Endothelial cell of umbilical vein (primary cell): ENCODE results near the gene SUPT20HL1. TPM values are rescaled to one million over a fixed set of nuclear protein-coding genes. Genes with fewer than 3 reads are reported as not detected.
"Not testable (repeated sequence)": the region's sequence is repeated elsewhere in the genome, so short reads cannot be mapped to it uniquely, and the experiment has no call there.

ENCODE experiments used
- BruUV-seq: library from RNA; stranded (reverse); fragments of 400-500 nt; replicated peaks from 2 replicates; lab custom pipeline; 2021; lab: Mats Ljungman, UMichigan
- CTCF ChIA-PET: fragments of 300-600, 350-600 bp; sonication (Branson Sonifier 250); formaldehyde crosslinking; loops from one replicate; lab custom pipeline; 2021; ENCODE audit warnings: antibody characterized with exemption, inconsistent platforms; lab: Charles Lee
- POLR2A ChIA-PET: fragments of 300-600, 350-600 bp; sonication (Branson Sonifier 250); formaldehyde crosslinking; loops from one replicate; lab custom pipeline; 2021; ENCODE audit warnings: antibody characterized with exemption, inconsistent platforms; lab: Charles Lee
- DNase-seq: peaks from one replicate; pipeline ENCODE4 v3.0.0-alpha.2; 2011; ENCODE audit warnings: low read depth, low spot score
- FAIRE-seq: peaks from 2 replicates; lab custom pipeline; 2011; peaks lifted over from hg19 to GRCh38; lab: Jason Lieb, UNC
- H2AFZ ChIP-seq: 2 replicates; pipeline ENCODE4 v1.6.0; 2012; ENCODE audit warnings: low read depth, low read length, control low read depth, inconsistent platforms
- H3K27ac ChIP-seq: 2 replicates; pipeline ENCODE4 v1.5.1; 2011; ENCODE audit warnings: low read depth, mild to moderate bottlenecking, control low read depth, low read length, moderate library complexity; ENCODE audit not compliant: insufficient read depth
- H3K27me3 ChIP-seq, 2 experiments: 2 replicates each; pipeline versions ENCODE4 v1.6.0 to v1.6.1; 2011; ENCODE audit warnings: low read length in 2 of 2, mixed read lengths in 1 of 2; ENCODE audit not compliant: control insufficient read depth in 2 of 2, insufficient read depth in 2 of 2
- H3K36me3 ChIP-seq, 2 experiments: 2 replicates in 1 of 2; 3 replicates in 1 of 2; pipeline ENCODE4 v1.5.1; 2011; ENCODE audit warnings: low read length in 2 of 2, mild to moderate bottlenecking in 1 of 2, moderate library complexity in 1 of 2; ENCODE audit not compliant: control insufficient read depth in 2 of 2, insufficient read depth in 2 of 2; ENCODE audit errors: extremely low read depth in 1 of 2
- H3K4me1 ChIP-seq: 3 replicates; pipeline ENCODE4 v1.5.1; 2011; ENCODE audit warnings: mild to moderate bottlenecking, low read length; ENCODE audit not compliant: control insufficient read depth, insufficient read depth; ENCODE audit errors: extremely low read depth
- H3K4me2 ChIP-seq: 2 replicates; pipeline ENCODE4 v1.6.1; 2011; ENCODE audit warnings: low read length, control low read depth, mixed read lengths; ENCODE audit not compliant: insufficient read depth
- H3K4me3 ChIP-seq, 3 experiments: fragments of 200-600 bp in 1 of 3; sonication (generic), shearing (Covaris generic) in 1 of 3; replicated peaks in 1 of 3; 2 replicates each; pipeline ENCODE4 v1.5.1; 2011 to 2016; ENCODE audit warnings: control low read depth in 3 of 3, low read length in 3 of 3, mild to moderate bottlenecking in 2 of 3, inconsistent platforms in 1 of 3, low read depth in 1 of 3, moderate library complexity in 1 of 3; ENCODE audit not compliant: insufficient read depth in 1 of 3
- H3K79me2 ChIP-seq: 2 replicates; pipeline ENCODE4 v1.6.0; 2012; ENCODE audit warnings: low read length, inconsistent platforms; ENCODE audit not compliant: control insufficient read depth, insufficient read depth
- H3K9ac ChIP-seq: replicated peaks from 2 replicates; pipeline ENCODE3; 2011; ENCODE audit warnings: low read length, control low read depth; ENCODE audit not compliant: insufficient read depth; ENCODE audit errors: extremely low read depth
- H3K9me1 ChIP-seq: replicated peaks from 3 replicates; pipeline ENCODE4 v1.6.0; 2011; ENCODE audit warnings: mild to moderate bottlenecking, low read length; ENCODE audit not compliant: control insufficient read depth, insufficient read depth; ENCODE audit errors: extremely low read depth
- H3K9me3 ChIP-seq: replicated peaks from 2 replicates; pipeline ENCODE4 v1.5.1; 2012; ENCODE audit warnings: low read length, inconsistent platforms; ENCODE audit not compliant: control insufficient read depth, insufficient read depth
- H4K20me1 ChIP-seq: replicated peaks from 2 replicates; pipeline ENCODE3; 2011; ENCODE audit warnings: mild to moderate bottlenecking, low read length; ENCODE audit not compliant: control insufficient read depth, insufficient read depth; ENCODE audit errors: extremely low read depth
- EZH2 ChIP-seq: IDR thresholded peaks from 2 replicates; pipeline ENCODE4 v1.6.1; 2012; ENCODE audit warnings: borderline replicate concordance, low read depth, mild to moderate bottlenecking, moderate library complexity, low read length, inconsistent platforms; ENCODE audit not compliant: severe bottlenecking
- FOS ChIP-seq: IDR thresholded peaks from 2 replicates; pipeline ENCODE4 v1.6.1; 2011; ENCODE audit warnings: mild to moderate bottlenecking, low read length, moderate library complexity, borderline replicate concordance; ENCODE audit not compliant: insufficient read depth
- GATA2 ChIP-seq: IDR thresholded peaks from 2 replicates; pipeline ENCODE4 v1.7.0; 2011; ENCODE audit warnings: low read depth, mild to moderate bottlenecking, moderate library complexity, mixed read lengths, low read length; ENCODE audit not compliant: insufficient read length, insufficient read depth
- JUN ChIP-seq: IDR thresholded peaks from 2 replicates; pipeline ENCODE4 v1.6.1; 2011; ENCODE audit warnings: borderline replicate concordance, low read depth; ENCODE audit not compliant: insufficient read length, insufficient read depth
- MYC ChIP-seq: IDR thresholded peaks from one replicate; pipeline ENCODE4 v1.6.1; 2011; ENCODE audit warnings: mild to moderate bottlenecking, low read depth, low read length
- POLR2A ChIP-seq: IDR thresholded peaks from 2 replicates; pipeline ENCODE4 v1.6.1; 2012; ENCODE audit warnings: low read depth, mild to moderate bottlenecking, control low read depth, low read length
- POLR2AphosphoS5 ChIP-seq: IDR thresholded peaks from 2 replicates; pipeline ENCODE4 v1.6.1; 2012; ENCODE audit warnings: low read depth, mild to moderate bottlenecking, control low read depth, low read length, moderate library complexity; ENCODE audit not compliant: insufficient read depth
- dilution Hi-C: fragments of 300-500 bp; cut with MboI; formaldehyde crosslinking; loops from one replicate; pipeline ENCODE4 v1.15.0; 2019; ENCODE audit warnings: low sequenced_read_pairs; ENCODE audit not compliant: extremely low pct_ligation_motif_present
- intact Hi-C: fragments of 100-400 bp; cut with micrococcal nuclease; formaldehyde crosslinking; loops from one replicate; pipeline ENCODE4 v1.10.0; 2022
- polyA plus RNA-seq, 4 experiments: library from polyadenylated mRNA; depleted of rRNA in 3 of 4; stranded (reverse) in 3 of 4; unstranded in 1 of 4; fragments of >200 nt; gene quantifications; 2 replicates each; pipeline versions ENCODE4 v1.2.1 to v1.2.3, GENCODE V29; 2011 to 2012; ENCODE audit warnings: missing spikeins in 1 of 4
- total RNA-seq: library from RNA; stranded (reverse); gene quantifications from 2 replicates; pipeline ENCODE4 v1.2.3, GENCODE V29; 2021
- TF ChIP-seq, protein P1 (sequence below), 2 donors: IDR thresholded peaks; 1 replicate in 1 of 2; 2 replicates in 1 of 2; pipeline ENCODE4 v1.5.1; 2011; ENCODE audit warnings: low read length in 2 of 2, mild to moderate bottlenecking in 2 of 2, moderate library complexity in 2 of 2, control low read depth in 1 of 2, inconsistent platforms in 1 of 2, low read depth in 1 of 2; ENCODE audit not compliant: insufficient read depth in 1 of 2; ENCODE audit errors: extremely low read depth in 1 of 2
- TF ChIP-seq, protein P2 (sequence below): IDR thresholded peaks from 2 replicates; pipeline ENCODE4 v1.6.1; 2011; ENCODE audit not compliant: insufficient read depth, insufficient read length

Gene SUPT20HL1
- total and polyA plus RNA-seq, 2 donors (not counting 3 experiments of a cell fraction or from before 2014, with no cell fraction given), result not detected

DNA sequence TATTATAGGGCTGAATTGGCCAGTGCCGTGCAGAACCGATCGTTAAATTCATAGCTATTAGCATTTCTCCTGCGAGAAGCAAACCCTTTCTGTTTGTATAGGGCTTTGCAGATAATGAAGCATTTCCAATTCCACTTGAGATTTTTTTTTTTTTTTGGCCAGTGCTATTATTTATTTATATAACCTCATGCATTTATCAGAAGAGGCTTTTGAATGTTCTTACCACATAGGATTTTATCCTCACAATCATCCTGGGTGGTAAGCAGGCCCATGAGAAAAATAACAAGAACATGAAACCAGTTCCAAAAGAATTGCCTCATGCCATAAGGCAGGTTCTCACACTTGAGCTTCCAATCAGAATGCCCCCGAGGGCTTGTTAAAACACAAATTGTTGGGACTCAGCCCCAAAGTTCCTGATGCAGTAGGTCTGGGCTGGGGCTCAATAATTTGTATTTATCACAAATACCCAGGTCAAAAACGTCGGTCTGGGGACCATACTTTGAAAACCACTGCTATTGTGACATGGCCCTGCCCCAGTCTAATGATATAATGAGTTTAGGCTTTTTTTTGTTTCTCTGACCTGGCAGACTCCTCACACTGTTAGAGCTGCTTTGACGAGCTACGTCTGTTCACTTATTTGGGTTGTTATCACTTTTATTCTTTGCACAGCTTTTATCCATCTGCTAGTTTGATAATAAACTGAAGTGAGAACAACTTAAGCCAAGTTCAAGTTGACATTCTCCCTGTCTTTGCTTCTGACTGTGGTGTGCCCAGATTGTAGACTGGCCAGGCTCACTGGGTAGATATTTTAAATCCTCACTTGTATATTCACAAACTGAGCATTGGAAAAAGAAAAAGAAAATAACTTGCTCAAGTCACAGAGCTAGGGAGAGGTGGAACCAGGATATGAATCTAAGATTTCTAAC, 20.1 kb downstream of the SUPT20HL1 start:
- no peaks in the 10 kb centered on the region for H3K36me3 ChIP-seq
- H3K27ac ChIP-seq, result no peak overlapping the region
- no peak overlapping the region for H3K9ac ChIP-seq
- FAIRE-seq, result no peak
- H3K4me3 ChIP-seq, result no peak overlapping the region
- TF ChIP-seq MYC, result no peak
- TF ChIP-seq GATA2, result no peak
- TF ChIP-seq, protein P1, sequence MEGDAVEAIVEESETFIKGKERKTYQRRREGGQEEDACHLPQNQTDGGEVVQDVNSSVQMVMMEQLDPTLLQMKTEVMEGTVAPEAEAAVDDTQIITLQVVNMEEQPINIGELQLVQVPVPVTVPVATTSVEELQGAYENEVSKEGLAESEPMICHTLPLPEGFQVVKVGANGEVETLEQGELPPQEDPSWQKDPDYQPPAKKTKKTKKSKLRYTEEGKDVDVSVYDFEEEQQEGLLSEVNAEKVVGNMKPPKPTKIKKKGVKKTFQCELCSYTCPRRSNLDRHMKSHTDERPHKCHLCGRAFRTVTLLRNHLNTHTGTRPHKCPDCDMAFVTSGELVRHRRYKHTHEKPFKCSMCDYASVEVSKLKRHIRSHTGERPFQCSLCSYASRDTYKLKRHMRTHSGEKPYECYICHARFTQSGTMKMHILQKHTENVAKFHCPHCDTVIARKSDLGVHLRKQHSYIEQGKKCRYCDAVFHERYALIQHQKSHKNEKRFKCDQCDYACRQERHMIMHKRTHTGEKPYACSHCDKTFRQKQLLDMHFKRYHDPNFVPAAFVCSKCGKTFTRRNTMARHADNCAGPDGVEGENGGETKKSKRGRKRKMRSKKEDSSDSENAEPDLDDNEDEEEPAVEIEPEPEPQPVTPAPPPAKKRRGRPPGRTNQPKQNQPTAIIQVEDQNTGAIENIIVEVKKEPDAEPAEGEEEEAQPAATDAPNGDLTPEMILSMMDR (IDR thresholded peaks at IDR 0.05; ENCODE audit: extremely low read depth in 1 of 2, insufficient read depth in 1 of 2, low read depth in 1 of 2, low read length in 2 of 2), result no peak
- TF ChIP-seq POLR2A, result no peak
- TF ChIP-seq, protein P2, sequence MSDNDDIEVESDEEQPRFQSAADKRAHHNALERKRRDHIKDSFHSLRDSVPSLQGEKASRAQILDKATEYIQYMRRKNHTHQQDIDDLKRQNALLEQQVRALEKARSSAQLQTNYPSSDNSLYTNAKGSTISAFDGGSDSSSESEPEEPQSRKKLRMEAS, result no peak
- TF ChIP-seq EZH2, result no peak
- TF ChIP-seq POLR2AphosphoS5, result no peak
- TF ChIP-seq FOS, result no peak
- TF ChIP-seq JUN, result no peak
- H3K4me2 ChIP-seq, result no peak overlapping the region
- no peaks in the 10 kb centered on the region for H3K79me2 ChIP-seq
- intact Hi-C loops, result no loop called here
- no peaks in the 10 kb centered on the region for H3K9me3 ChIP-seq
- DNase-seq, result no peak
- H3K9me1 ChIP-seq, result no peaks in the 10 kb centered on the region
- H3K4me1 ChIP-seq, result no peaks in the 10 kb centered on the region
- no peak overlapping the region for H2AFZ ChIP-seq
- H4K20me1 ChIP-seq, result no peaks in the 10 kb centered on the region
- ChIA-PET POLR2A (no interaction called here), CTCF (interaction anchor here (1.2 kb wide), 1 partner anchor 9 kb away, joined by 3 read pairs; no protein-coding TSS in a partner anchor)
- BruUV-seq, result no TSS peak
- H3K27me3 ChIP-seq, result peaks cover 0 to 7% of the 10 kb centered on the region in 2 experiments
- dilution Hi-C loops, result no loop called here

DNA sequence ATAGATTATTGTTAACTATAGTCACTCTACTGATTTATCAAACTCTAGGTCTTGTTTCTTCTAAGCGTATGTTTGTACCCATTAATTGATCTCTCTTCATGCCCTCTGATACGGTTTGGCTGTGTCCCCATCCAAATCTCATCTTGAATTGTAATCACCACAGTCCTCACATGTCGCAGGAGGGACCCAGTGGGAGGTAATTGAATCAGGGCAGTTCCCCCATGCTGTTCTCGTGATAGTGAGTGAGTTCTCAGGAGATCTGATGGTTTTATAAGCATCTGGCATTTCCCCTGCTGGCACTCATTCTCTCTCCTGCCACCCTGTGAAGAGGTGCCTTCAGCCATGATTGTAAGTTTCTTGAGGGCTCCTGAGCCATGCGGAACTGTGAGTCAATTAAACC, 21.9 kb downstream of the SUPT20HL1 start:
- CTCF ChIA-PET, H3K9me1 ChIP-seq, POLR2A ChIA-PET, H3K27ac ChIP-seq, BruUV-seq, dilution Hi-C loops, intact Hi-C loops, H4K20me1 ChIP-seq, H3K4me3 ChIP-seq, H3K36me3 ChIP-seq, H2AFZ ChIP-seq, H3K4me2 ChIP-seq, H3K27me3 ChIP-seq, H3K4me1 ChIP-seq, H3K79me2 ChIP-seq, DNase-seq, H3K9me3 ChIP-seq, FAIRE-seq, H3K9ac ChIP-seq: not testable (repeated sequence)
